Stimulated activated CD4-positive, alpha-beta T cell treated with anti-CD3 and anti-CD28 coated beads, Interleukin-4, amount 100 ng/mL, for 48 hours (primary cell): ENCODE results near the gene IRAK2.

Experiments used
- DNase-seq, 2 donors: peaks; one replicate each; pipeline ENCODE4 v3.0.0-alpha.2; 2020; ENCODE audit warnings: low read depth in 2 of 2

Gene IRAK2

DNA sequence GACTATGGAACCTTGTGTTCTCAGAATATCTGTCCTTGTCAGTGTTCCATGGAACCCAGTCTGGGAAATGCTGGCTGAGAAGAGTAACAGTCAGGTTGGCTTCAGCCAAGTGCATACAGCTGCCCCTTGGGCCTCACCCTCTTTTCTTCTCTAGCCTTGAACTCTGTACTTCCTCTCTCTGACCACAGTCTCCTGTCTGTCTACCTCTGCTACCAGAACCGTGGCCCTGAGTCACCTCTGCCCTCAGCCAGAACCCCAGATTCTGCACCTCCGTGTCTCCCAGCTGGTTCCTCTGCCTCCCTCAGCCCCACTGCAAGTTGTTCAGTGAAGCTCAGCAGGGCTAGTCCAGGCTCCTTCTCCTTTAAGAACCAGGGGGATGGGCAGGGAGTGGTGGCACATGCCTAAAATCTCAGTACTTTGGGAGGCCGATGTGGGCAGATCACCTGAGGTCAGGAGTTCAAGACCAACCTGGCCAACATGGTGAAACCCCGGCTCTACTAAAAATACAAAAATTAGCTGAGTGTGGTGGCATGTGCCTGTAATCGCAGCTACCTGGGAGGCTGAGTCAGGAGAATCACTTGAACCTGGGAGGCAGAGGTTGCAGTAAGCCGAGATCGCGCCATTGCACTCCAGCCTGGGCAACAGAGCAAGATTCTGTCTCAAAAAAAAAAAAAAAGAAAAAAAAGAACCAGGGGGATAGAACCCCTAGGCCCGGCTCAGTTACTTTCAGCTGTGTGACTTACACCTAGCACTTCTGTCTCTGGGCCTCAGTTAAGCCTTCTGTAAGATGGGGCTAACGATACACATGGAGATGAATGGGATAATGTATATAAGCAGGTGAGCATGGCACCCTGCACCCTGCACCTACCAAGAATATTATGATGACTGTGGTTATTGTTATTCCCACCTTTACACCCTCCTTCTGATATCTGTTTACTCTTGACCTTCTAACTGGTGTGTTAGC lies 59.2 kb downstream of the IRAK2 start:
- DNase-seq: no peak

DNA sequence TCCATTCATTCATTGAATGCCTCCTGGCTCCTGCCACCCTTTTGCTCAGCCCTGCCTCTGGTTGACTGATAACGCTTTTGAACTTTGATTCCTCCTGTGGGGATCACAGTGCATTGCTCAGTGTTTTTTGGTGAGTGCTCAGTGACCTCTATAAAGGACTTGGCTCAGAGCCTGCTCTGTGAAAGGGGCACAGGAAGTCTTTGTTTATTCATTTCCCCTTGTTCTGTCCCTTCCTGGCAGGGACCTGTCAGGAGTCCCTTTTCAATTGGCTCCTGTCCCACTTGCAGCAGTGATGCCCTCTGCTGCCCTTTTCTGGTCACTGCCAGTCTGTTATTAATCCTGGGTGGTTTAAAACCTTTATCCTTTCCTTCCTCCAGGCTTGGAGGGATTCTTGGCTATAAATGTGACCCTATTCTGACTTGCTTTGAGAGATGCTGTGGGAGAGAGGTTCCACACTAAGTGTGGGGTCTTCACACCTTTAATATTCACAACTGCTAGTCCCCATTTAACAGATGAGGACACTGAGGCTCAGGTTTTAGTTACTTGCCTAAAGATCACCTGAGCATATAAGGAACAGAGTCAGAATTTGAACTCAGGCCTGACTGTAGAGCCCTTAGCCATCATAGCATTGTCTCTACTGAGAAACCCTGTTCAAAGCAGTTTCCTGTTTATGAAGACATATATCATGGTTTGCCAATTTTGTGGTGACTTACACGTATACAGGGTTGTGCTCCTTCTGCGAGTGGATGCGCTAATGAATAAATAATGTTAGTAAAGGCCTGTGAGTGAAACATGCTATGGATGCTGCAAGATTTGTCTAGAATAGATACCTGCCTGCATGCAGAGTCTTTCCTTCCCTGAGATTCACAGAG lies 60.3 kb downstream of the IRAK2 start:
- DNase-seq: peak; percentile 54 to 58

DNA sequence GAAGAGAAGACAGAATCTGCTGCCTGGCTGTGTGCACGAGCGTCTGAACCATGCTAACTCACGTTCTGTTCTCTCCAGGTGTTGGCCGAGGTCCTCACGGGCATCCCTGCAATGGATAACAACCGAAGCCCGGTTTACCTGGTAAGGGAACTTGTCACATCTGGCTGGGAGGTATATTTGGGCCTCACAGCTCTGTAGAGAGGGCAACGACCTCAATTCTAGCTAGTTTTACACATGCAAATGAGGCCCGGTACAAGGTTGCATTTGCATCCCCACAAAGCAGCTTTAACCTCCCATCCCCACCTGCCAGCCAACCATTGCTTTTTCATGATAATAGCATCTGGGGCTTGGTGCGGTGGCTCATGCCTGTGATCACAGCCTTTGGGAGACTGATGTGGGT lies 61.6 kb downstream of the IRAK2 start:
- DNase-seq: no peak

DNA sequence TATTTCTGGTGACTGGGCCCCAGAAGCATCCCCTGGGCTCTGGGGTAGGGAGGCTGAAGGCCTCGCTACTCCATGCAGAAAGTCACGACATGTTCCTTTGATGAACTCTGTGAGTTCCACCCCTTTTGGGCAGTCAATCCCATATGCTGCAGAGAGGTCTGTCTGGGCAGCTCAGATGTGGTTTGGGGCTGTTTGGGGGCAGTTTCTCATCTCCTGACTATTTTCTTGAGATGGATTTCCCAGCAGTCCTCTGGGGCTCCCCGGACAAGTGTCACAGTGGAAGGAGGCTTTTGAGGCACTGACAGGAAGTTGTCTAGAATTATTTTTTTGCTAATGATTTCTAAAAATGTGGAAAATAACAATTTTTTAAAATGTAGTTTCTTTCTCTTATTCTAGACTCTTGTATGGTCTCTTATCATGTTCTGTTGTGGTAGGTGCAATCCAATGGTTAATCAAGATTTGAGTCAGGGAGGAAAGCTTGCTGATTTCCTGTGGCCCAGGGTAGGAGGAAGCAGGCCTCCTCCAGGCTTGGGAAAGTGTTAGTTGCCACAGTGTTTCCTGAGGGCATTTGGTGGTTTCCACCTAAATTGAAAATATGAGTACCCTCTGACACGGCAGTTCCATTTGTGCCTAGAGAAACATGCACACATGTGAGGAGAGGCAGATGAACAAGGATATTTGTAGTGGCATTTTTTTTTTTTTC lies 63.7 kb downstream of the IRAK2 start:
- peak in 1 of 2 donors; percentile 48 for DNase-seq

DNA sequence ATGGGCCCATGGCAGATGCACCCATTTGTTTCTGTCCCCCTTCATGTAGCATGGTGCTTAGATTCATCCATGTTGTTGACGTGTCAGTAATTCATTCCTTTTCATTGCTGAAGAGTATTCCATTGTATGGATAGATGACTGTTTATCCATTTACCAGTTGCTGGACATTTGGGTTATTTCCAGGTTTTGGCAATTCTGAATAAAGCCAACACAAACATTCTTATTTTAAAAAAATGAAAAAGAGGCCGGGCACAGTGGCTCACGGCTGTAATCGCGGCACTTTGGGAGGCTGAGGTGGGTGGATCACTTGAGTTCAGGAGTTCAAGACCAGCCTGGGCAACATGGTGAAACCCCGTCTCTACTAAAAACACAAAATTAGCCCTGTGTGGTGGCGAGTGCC lies 64.9 kb downstream of the IRAK2 start:
- no peak for DNase-seq

DNA sequence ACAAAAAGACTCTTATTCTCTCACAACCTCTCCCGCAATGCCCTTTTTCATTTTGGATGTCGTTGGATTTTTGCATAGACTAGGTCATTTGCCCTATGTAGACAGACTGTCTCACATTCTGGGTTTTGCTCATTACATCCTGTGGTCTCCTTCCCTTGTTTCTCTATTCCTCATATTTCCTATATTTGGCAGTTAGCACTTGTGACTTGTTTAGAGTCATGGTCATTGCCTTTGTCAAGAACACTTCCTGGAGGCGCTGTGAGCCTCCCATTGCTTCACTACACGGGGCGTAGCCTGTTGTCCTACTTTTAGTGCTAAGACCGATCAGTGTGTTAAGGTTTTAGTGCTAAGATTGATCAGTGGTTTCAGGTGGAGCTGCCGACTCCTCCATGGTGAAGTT lies 67.4 kb downstream of the IRAK2 start:
- no peak for DNase-seq

DNA sequence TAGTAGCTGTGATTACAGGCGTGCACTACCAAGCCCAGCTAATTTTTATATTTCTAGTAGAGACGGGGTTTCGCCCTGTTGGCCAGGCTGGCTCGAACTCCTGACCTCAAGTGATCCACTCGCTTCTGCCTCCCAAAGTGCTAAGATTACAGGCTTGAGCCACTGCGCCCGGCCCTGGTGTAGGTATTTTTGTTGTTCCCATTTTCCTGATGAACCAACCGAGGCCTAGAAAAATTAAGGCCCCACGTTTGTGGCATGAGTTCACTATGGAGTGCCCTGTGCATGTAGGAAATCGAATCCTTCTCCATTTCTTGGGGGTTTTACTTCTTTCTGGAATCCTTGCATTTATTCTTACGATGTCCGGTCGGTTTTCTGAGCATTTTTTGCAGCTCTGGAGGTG lies 69.3 kb downstream of the IRAK2 start:
- DNase-seq: no peak

DNA sequence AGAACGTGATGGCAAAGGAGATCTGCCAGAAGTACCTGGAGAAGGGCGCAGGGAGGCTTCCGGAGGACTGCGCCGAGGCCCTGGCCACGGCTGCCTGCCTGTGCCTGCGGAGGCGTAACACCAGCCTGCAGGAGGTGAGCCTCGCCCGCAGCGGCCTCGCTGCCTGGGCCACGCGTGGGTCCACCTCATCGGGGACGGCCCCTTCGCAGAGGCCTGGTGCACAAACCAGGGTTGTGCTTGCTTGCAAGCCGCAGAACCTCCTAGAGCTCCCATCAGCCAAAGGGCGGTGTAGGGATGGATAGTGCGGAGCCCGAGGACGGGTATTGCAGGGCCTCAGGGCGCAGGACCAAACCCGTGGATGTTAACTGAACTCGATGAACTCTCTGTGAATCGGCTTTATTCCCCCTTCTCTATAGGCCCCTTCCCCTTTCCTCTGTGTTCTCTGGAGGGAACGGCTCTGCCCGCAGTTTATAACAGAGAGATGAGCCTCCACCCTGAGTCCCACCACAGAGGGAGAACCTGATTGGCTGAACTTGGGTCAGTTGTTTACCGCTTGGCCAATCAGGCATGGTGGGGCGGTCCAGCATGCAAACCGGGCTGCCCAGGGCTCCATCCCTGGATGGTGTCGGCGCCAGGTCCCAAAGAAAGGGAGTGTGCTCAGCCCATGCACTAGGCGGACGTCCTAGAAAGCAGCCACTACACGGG lies 70.0 kb downstream of the IRAK2 start:
- no peak for DNase-seq

DNA sequence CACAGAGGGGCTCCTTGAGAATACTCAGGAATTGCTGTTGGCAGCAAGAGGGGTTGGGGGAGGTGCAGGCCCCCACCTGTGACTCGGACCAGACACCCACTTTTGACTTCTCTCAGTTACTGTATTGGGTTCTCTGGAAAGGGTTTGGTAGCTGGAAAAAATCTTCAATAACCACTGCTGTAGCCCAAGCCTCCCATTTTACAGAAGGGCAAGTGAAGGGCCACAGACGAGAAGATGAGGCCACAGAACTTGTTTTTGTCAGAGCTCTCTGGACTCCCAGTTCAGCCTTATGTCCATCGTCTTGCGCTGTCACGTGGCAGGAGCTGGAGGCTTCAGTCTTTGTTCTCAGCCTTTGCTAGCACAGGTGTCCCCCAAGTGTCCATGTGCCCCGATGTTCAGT lies 70.8 kb downstream of the IRAK2 start:
- no peak for DNase-seq

DNA sequence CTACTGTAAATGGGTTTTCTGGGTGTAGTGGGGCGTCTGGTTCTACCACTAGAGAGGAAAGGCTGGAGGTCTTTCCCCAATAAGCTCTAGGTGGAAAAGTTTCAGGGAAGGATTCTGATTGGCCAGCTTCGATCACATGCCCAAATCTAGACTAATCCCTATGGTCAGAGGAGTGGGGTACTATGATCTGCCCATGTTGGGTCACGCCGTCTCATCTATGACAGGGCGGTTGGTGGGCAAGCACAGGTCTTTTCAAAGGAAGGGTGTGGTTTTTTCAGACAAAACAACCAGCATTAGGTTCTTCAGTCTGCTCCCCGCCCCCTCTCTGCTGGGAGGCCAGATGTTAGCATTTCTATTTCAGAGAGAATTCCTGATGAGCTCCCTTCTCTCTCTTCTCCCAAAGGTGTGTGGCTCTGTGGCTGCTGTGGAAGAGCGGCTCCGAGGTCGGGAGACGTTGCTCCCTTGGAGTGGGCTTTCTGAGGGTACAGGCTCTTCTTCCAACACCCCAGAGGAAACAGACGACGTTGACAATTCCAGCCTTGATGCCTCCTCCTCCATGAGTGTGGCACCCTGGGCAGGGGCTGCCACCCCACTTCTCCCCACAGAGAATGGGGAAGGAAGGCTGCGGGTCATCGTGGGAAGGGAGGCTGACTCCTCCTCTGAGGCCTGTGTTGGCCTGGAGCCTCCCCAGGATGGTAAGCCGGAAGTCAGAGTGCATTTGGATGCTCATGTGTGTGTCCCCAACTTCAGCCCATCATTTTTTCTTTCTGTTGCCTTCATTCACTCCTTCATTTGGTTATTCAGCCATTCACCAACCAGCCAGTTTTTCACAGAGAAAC lies 73.8 kb downstream of the IRAK2 start:
- peak in 1 of 2 donors; percentile 30 for DNase-seq

DNA sequence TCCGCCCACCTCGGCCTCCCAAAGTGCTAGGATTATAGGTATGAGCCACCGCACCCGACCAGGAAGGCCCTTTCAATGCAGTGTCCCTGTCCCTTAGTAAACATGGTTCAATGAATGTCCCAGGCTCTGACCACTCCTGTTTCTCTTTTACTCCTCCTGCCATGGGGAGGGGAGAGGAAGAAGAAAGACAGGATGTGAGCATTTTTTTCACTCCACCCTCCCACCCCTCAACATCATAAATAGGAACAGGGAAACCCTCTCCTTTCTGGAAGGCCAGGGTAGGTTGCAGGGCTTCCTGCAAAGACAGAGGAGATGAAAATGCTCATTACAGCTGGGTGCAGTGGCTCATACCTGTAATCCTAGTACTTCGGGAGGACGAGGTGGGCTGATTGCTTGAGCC lies 76.1 kb downstream of the IRAK2 start:
- no peak for DNase-seq

DNA sequence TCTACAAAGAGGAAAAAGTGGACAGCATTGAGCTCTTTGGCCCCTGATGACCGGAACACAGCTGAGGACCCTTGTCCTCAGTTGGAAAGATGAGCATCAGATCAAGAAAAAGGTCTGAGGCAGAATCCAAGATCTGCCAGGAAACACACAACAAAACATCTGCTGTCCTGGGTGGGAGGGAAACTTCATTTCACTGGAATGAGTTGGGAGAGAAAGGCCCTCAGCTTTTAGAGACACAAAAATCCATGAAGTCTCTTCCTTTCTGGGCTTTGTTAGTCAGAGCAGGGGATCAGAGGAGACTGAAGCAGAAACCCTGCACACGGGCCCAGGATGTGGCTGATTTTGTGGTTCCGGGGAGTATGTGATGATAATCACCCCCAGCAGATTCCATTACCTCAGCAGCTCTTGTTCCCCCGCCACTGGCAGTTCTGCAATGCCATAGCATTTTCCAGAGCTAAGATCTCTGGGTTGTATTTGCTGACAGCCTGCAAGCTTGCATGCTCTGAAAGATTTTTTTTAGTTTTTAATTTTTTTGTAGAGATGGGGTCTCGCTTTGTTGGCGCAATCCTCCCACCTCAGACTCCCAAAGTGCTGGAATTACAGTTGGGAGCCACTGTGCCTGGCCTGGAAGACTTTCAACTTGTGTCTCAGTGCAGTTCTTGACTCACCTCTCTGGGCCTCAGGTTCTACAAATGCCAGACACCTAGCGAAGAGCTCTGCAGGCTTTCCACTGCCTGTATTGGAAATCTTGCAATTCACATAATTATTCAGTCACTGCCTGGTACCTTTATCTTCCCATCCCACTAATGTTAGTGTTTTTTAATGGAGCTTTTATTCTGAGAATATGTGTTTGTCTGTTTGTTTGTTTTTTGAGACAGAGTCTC lies 77.7 kb downstream of the IRAK2 start:
- peak; percentile 49 to 68 for DNase-seq

DNA sequence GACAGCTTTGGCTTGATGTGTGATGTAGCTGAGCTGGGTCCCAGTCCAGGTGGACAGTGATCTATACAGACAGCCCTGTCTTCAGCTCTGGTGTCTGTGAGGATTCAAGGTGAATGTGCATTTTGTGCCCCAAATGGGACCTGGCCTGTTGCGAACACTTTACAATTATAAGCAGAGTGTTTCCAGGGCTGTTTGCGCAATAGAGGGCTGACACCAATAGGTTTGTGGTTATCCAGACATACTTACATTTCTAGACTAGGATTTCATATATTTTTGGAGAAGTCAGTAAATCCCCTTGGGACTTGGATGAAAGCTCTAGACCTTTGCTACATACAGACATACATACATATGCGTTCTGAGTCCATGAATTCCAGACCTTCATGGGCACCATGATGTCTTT lies 79.3 kb downstream of the IRAK2 start:
- DNase-seq: no peak

DNA sequence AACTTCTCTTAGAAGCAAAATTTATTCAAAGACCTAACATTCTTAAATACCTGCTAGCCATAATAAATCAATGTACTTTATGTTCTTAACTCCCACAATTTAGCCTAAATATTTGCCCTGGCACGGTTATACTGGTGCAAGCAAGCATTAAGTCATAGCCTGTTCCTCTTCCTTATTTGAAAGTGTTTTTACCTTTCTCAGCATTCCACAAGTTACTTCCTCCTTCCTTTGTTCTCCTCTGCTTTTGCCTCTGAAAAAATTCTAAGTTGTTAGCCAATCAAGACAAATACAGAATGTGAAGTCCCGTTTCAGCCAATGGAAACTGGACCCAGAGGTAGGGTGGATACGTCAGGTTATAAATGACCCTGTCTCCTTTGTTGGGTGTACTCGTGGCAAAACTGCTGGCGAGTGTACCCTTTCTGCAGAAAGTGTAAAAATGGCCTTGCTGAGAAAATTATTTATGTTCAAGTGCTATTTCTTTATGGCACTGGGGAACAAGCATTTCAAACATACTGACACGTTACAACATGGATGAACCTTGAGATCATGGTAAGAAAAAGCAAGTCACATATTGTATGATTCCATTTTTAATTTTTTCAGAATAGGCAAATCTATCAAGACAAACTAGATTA lies 80.5 kb downstream of the IRAK2 start:
- DNase-seq: no peak

DNA sequence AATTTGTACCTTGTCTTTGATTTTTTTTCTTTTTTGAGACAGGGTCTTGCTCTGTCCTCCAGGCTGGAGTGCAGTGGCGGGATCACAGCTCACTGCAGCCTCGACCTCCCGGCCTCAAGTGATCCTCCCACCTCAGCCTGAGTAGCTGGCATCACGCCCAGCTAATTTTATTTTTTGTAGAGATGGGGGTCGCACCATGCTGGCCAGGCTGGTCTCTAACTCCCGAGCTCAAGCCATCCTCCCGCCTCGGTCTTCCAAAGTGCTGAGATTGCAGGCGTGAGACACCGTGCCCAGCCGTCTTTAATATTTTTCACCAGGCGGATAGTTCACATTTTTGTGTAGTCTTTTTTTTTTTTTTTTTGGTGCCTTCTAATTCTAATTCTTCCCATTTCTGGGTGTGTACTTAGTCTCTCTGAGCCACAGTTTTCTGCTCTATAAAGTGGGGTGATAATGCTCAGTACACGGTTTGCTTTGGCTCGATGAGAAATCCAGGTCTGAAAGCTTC lies 83.0 kb downstream of the IRAK2 start:
- no peak for DNase-seq

DNA sequence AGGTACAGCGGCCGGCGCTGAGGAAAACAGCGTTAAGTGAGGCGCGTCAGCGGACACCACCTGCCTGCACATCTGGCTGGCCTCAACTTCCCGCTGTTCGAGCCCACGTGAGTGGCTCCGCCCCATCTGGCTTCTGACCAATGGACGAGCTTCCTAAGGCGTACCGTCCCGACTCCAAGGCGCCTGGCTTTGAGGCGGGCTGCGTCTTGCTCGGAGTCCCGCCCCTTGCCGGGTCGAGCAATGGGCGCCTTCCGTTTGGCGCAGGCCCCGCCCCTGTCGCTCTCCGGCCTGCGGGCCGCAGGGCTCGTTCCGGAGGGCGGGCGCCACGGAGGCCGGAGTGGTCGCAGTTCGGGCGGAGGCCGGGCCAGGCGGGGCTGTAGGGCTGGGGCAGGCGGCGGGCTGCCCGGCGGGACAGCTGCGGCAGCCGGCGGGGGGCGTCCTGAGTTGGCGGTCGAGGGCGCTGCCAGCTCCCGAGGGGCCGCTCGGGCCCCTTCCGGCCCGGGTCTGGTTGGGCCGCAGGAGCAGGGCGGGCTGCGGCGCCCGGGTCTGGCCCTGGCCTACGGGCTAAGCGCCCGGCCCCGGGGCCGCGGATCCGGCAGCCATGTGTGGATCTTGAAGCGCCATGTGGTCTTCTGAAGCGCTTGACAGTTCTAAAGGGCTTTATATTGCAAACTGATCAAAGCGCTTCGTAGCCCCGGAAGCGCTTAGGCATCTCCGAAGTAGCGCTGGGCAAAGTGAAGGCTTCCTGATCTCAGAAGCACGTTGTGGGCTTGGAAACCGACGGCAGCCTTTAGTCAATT lies 83.7 kb downstream of the IRAK2 start, which contains the start of gene TATDN2:
Gene TATDN2 (plus strand): TSS at position 276 of the 800 bp plus-strand sequence. CDS start 742 bp downstream, outside the sequence.
- peak; percentile 85 to 94 for DNase-seq

DNA sequence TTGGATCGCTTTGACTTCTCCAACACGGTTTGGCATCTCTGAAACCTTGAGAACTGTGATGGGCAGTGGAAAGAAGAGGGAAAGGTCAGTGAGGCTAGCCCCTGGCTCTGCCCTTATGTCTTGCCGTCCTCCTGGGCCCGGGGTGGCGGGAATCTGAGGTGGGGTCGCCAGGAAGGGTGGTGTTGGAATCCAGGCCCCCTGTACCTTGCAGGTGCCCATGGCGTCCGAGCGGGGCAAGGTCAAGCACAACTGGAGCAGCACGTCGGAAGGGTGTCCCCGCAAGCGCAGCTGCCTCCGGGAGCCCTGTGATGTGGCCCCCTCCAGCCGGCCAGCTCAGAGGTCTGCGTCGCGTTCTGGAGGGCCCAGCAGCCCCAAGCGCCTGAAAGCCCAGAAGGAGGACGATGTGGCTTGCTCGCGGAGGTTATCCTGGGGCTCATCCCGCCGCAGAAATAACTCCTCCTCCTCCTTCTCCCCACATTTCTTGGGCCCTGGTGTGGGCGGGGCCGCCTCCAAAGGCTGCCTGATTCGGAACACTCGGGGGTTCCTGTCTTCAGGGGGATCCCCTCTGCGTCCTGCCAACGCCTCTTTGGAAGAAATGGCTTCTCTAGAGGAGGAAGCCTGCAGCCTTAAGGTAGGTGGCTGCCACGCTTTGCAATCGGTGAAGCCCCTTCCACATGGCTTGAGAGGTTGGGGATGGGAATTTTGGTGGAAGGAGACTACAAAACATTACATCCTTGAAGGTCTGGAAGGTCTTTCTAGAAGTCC lies 84.4 kb downstream of the IRAK2 start:
- peak; percentile 62 to 68 for DNase-seq
